Heart left ventricle (tissue), 16 donors: ENCODE data around the gene RALGPS1. TPM values are rescaled to one million over a fixed set of nuclear protein-coding genes. Genes with fewer than 3 reads are reported as not detected.

Experiments
- ATAC-seq, 4 donors: fragments of 200-7000 bp; cut with Tn5 transposase; one replicate each; pipeline ENCODE4 v1.9.1; 2020 to 2022; ENCODE audit warnings: moderate library complexity in 4 of 4, mild to moderate bottlenecking in 3 of 4, moderate number of reproducible peaks in 1 of 4
- DNase-seq, 5 donors: peaks; one replicate each; pipeline ENCODE4 v3.0.0-alpha.2; 2020
- H3K27ac ChIP-seq, 12 donors: fragments of 200-600 bp; sonication (generic) in 4 of 12; one replicate each; pipeline versions ENCODE4 v1.5.0 to v1.8.0; 2016 to 2022; ENCODE audit warnings: mild to moderate bottlenecking in 2 of 12
- H3K27me3 ChIP-seq, 9 donors: fragments of 200-600 bp; sonication (generic) in 2 of 9; one replicate each; pipeline versions ENCODE4 v1.5.1 to v1.8.0; 2016 to 2022; ENCODE audit warnings: mild to moderate bottlenecking in 3 of 9
- H3K36me3 ChIP-seq, 9 donors: fragments of 200-600 bp; sonication (generic) in 2 of 9; one replicate each; pipeline versions ENCODE4 v1.5.0 to v1.8.0; 2018 to 2022; ENCODE audit warnings: mild to moderate bottlenecking in 2 of 9
- H3K4me1 ChIP-seq, 12 donors: fragments of 200-600 bp; sonication (generic) in 4 of 12; one replicate each; pipeline versions ENCODE4 v1.5.0 to v1.8.0; 2016 to 2022; ENCODE audit warnings: mild to moderate bottlenecking in 3 of 12
- H3K4me3 ChIP-seq, 12 donors: fragments of 200-600 bp; sonication (generic) in 4 of 12; one replicate each; pipeline versions ENCODE4 v1.5.0 to v1.8.0; 2017 to 2022; ENCODE audit warnings: mild to moderate bottlenecking in 9 of 12, moderate library complexity in 4 of 12
- H3K9me3 ChIP-seq, 12 donors: fragments of 200-600 bp; sonication (generic) in 4 of 12; one replicate each; pipeline versions ENCODE4 v1.5.0 to v1.8.0; 2016 to 2022; ENCODE audit warnings: mild to moderate bottlenecking in 1 of 12
- POLR2A ChIP-seq, 2 donors: fragments of 450-650 bp; IDR thresholded peaks; one replicate each; pipeline ENCODE4 v1.6.1; 2017; ENCODE audit warnings: antibody characterized with exemption in 2 of 2, mild to moderate bottlenecking in 2 of 2, moderate library complexity in 2 of 2
- WGBS, 4 donors: extraction: QIAGEN DNeasy Blood & Tissue Kit in 2 of 4; methylation state at CpG; one replicate each; pipeline versions ENCODE4 v1.1.5 to v1.1.7; 2013 to 2018; 5-methylcytosine and 5-hydroxymethylcytosine counted together
- intact Hi-C, 10 donors: fragments of 100-400 bp; cut with DNase I; formaldehyde crosslinking; loops; one replicate each; pipeline versions ENCODE4 v1.11.1 to v1.14.2; 2022
- polyA plus RNA-seq, 2 donors: library from polyadenylated mRNA; stranded (reverse); fragments of 200-250 nt; gene quantifications; one replicate each; pipeline ENCODE4 v1.2.3, GENCODE V29; 2013
- total RNA-seq, 9 donors: library from RNA; depleted of rRNA in 2 of 9; stranded (reverse); fragments of >200 nt in 2 of 9; fragmentation: NEBNext Ultra II Directional in 3 of 9; extraction: Animal tissue kit (Norgen Biotek cat#: 25700) in 3 of 9; gene quantifications; one replicate each; pipeline versions ENCODE4 v1.1.0 to v1.2.4, GENCODE V29; 2016 to 2023
- TF ChIP-seq, protein P1 (sequence below), 12 donors: fragments of 200-600 bp; sonication (generic) in 4 of 12; IDR thresholded peaks; one replicate each; pipeline versions ENCODE4 v1.5.0 to v1.8.0; 2018 to 2022; ENCODE audit warnings: antibody characterized with exemption in 12 of 12, mild to moderate bottlenecking in 5 of 12
- donor health status: ischemic (EF 13 %, LVEDD 7.1; RV severe dilation, severe dysfunction).
- donor health status: healthy with polysubstance abuse.
- donor health status: DM: no; HTN: yes; CAD: no.
- donor health status: DM: no; HTN: no; CAD: no.
- donor health status: ischemic (EF 25% LVEDD 6.9; RV normal size, moderate dysfunction).
- donor health status: ischemic (EF 25% LVEDD 5.7; RV mildly dilated, moderate dysfunction).
- donor health status: healthy.
- donor health status: DM: yes; HTN: yes; CAD: no.
- donor health status: ischemic (EF 35%, LVEDD 5.7; RV mildly dilated, moderate dysfunction).
- donor health status: nonischemic (EF 11% LVEDD 7.7; RV severe dilation, severe dysfunction).
- donor health status: DM: yes; HTN: yes; CAD: no.
- donor health status: PGD.
- donor health status: ischemic (EF 29% LVEDD 5.4; RV normal size, mild dysfunction).
- donor health status: nonischemic (EF 23%, LVEDD 6.1; RV moderate dilation, normal function).

RALGPS1 gene
- total and polyA plus RNA-seq, 11 donors = 8.0 to 21.8 (median 14.4) TPM

DNA sequence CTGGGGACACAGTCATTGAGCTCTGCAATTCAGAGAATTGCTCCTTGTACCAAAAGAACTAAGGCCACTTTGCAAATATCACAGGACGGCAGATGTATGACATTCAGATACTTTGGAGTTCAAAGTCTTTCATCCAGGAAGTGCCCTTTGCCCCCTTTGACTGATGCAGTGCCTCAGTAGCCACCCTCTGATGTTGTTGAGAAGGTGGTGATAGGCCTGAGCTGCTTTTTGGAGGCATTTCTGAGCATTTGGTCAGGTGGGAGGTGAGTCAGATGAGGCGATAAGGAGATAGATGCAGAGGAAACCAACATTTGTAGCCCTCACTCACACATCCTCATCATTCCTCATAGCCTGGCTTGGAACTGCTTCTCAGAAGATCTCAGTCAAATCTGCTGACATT lies 144.4 kb downstream of the RALGPS1 start:
- Histone ChIP-seq H3K27me3 (no peaks in the 10 kb centered on the region), H3K36me3 (no peaks in the 10 kb centered on the region), H3K9me3 (no peaks in the 10 kb centered on the region), H3K27ac (peak overlapping the region in 1 of 12 donors; percentile 68), H3K4me1 (peaks cover 0 to 60% (median 29%) of the 10 kb centered on the region in 12 donors), H3K4me3 (no peak overlapping the region)
- DNase-seq (no peak), ATAC-seq (no peak)
- TF ChIP-seq POLR2A (IDR thresholded peaks at IDR 0.05) = no peak
- TF ChIP-seq, protein P1, sequence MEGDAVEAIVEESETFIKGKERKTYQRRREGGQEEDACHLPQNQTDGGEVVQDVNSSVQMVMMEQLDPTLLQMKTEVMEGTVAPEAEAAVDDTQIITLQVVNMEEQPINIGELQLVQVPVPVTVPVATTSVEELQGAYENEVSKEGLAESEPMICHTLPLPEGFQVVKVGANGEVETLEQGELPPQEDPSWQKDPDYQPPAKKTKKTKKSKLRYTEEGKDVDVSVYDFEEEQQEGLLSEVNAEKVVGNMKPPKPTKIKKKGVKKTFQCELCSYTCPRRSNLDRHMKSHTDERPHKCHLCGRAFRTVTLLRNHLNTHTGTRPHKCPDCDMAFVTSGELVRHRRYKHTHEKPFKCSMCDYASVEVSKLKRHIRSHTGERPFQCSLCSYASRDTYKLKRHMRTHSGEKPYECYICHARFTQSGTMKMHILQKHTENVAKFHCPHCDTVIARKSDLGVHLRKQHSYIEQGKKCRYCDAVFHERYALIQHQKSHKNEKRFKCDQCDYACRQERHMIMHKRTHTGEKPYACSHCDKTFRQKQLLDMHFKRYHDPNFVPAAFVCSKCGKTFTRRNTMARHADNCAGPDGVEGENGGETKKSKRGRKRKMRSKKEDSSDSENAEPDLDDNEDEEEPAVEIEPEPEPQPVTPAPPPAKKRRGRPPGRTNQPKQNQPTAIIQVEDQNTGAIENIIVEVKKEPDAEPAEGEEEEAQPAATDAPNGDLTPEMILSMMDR (IDR thresholded peaks at IDR 0.05) = no peak
- WGBS, 4 donors = 89 to 96% (median 93%) methylated on average over 2 of the region's 2 CpGs
- intact Hi-C loops = loop anchor here in 1 of 10 donors (10.0 kb wide), 1 partner anchor 136 kb away; no protein-coding TSS in a partner anchor

DNA sequence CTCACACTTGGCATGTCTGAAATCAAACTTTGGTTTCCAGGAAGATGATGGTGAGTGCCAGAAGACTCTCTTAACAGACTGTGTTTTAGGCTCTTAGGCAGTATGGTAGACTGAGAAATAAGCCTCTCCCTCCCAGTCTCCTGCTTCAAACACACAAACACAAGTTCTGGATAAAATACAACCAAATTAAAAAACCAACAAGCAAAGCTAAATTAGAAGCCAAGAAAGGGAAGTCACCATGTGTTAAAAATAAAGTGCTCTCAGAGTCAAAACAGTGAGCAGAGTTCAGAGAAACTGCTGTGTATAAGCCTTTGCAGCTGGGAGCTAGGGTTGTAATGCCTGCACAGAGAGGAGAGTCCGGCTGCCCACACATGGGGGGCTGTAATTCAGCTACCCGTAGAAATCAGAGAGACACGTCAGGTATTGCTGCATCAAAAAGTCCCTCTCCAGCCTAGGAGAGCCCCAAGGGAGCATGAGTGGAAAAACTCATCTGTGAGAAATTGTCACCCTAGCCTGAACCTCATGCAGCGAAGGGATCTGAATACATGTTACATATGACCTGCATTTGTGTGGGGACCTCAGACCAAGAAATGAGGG lies 145.3 kb downstream of the RALGPS1 start:
- peak in 1 of 4 donors; percentile 27 for ATAC-seq
- DNase-seq = no peak
- intact Hi-C loops = loop anchor here in 1 of 10 donors (10.0 kb wide), 1 partner anchor 135 kb away; no protein-coding TSS in a partner anchor
- H3K4me3 ChIP-seq = no peak overlapping the region
- TF ChIP-seq, protein P1 (IDR thresholded peaks at IDR 0.05) = no peak
- TF ChIP-seq POLR2A (IDR thresholded peaks at IDR 0.05) = no peak
- no peaks in the 10 kb centered on the region for H3K9me3 ChIP-seq
- H3K36me3 ChIP-seq = no peaks in the 10 kb centered on the region
- WGBS, 4 donors = 74 to 81% (median 76%) methylated on average over 4 of the region's 4 CpGs
- peak overlapping the region in 3 of 12 donors; percentile 9 to 42 (median 32) for H3K27ac ChIP-seq
- H3K27me3 ChIP-seq = no peaks in the 10 kb centered on the region
- peaks cover 0 to 52% (median 28%) of the 10 kb centered on the region in 12 donors for H3K4me1 ChIP-seq

DNA sequence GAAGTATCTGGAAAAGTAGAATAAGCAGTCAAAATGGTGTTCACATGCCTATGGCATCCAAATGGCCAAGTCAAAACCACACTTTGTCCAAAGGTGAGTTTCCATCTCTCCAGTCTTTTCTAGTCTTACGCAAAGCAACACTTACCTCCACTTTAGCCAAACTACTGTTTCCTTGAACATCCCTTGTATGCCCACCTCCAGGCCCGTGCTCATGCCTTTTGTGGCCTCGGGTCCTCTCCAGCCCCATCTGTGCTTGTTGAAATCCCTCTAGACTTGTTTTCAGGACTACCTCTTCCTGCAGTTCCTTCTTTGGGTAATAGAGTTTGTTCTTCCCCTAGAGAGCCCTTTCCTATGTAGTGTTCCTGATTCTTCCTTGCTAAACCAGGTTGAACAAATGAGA lies 146.8 kb downstream of the RALGPS1 start:
- no peak for TF ChIP-seq POLR2A (IDR thresholded peaks at IDR 0.05)
- TF ChIP-seq, protein P1 (IDR thresholded peaks at IDR 0.05) = no peak

DNA sequence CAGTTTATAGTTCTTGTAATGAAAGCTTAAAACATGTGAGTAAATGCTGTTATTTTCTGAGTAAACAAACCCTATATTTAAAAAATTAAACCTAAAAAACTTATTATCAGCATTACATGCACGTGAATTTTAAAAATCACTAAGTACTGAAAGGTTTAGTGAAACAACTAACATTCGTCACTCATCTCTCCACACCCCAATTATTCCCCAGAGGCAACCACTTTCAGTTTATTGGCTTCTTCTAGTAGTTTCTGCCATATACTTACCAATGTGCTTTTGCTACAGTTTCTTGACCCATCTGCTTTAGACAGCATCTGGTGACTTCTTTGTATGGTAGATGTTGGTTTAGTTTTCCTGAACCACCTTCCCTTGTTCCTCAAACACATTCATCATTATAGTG lies 149.8 kb downstream of the RALGPS1 start:
- TF ChIP-seq, protein P1 (IDR thresholded peaks at IDR 0.05) = no peak
- TF ChIP-seq POLR2A (IDR thresholded peaks at IDR 0.05) = no peak
- intact Hi-C loops = no loop called here
- DNase-seq (no peak), ATAC-seq (no peak)
- peaks cover 0 to 2% (median 0%) of the 10 kb centered on the region in 9 donors for H3K36me3 ChIP-seq
- no peaks in the 10 kb centered on the region for H3K27me3 ChIP-seq
- no peaks in the 10 kb centered on the region for H3K9me3 ChIP-seq
- H3K4me1 ChIP-seq = peaks cover 0 to 31% (median 12%) of the 10 kb centered on the region in 12 donors
- no peak overlapping the region for H3K4me3 ChIP-seq
- WGBS, 4 donors = 73 to 83% (median 79%) methylated on average over 2 of the region's 2 CpGs
- H3K27ac ChIP-seq = no peak overlapping the region

More for the DNA sequence above, 146.8 kb downstream of the RALGPS1 start:
- intact Hi-C loops = no loop called here
- WGBS, 4 donors = 95 to 99% (median 97%) methylated on average over 3 of the region's 3 CpGs
- Histone ChIP-seq H3K36me3 (no peaks in the 10 kb centered on the region), H3K4me1 (peaks cover 0 to 45% (median 28%) of the 10 kb centered on the region in 12 donors), H3K27me3 (no peaks in the 10 kb centered on the region), H3K27ac (no peak overlapping the region), H3K9me3 (no peaks in the 10 kb centered on the region), H3K4me3 (no peak overlapping the region)
- DNase-seq (no peak), ATAC-seq (no peak)
